Effector memory CD4-positive, alpha-beta T cell (primary cell): Measurements from ENCODE around the gene GRK5.

Experiments
- DNase-seq, 3 donors: peaks; one replicate each; pipeline ENCODE4 v3.0.0-alpha.2; 2020
- H3K27ac ChIP-seq: 2 replicates; pipeline ENCODE4 v1.7.0; 2013; ENCODE audit warnings: mild to moderate bottlenecking, low read length, moderate library complexity; ENCODE audit not compliant: insufficient read depth, poor library complexity, severe bottlenecking
- H3K27me3 ChIP-seq: replicated peaks from 2 replicates; pipeline ENCODE4 v1.7.0; 2013; ENCODE audit warnings: mild to moderate bottlenecking, low read length; ENCODE audit not compliant: insufficient read depth, control insufficient read depth, poor library complexity, severe bottlenecking
- H3K36me3 ChIP-seq: 2 replicates; pipeline ENCODE4 v1.7.0; 2013; ENCODE audit warnings: mild to moderate bottlenecking, low read length, moderate library complexity; ENCODE audit not compliant: control insufficient read depth, insufficient read depth
- H3K4me1 ChIP-seq: 2 replicates; pipeline ENCODE4 v1.7.0; 2013; ENCODE audit warnings: low read length, mild to moderate bottlenecking; ENCODE audit not compliant: control insufficient read depth, insufficient read depth, poor library complexity, severe bottlenecking
- H3K4me3 ChIP-seq: 2 replicates; pipeline ENCODE4 v1.7.0; 2013; ENCODE audit warnings: low read length, low read depth, mild to moderate bottlenecking; ENCODE audit not compliant: insufficient read depth, poor library complexity, severe bottlenecking
- H3K9me3 ChIP-seq: 2 replicates; pipeline ENCODE4 v1.7.0; 2013; ENCODE audit warnings: mild to moderate bottlenecking, low read length, moderate library complexity; ENCODE audit not compliant: control insufficient read depth

Gene GRK5

GRCh38 chr10:119352042-119352441, 144.7 kb downstream of the GRK5 start:
- Histone ChIP-seq H3K27ac (no peak overlapping the region), H3K36me3 (peaks cover 8% of the 10 kb centered on the region), H3K4me1 (no peaks in the 10 kb centered on the region), H3K4me3 (no peak overlapping the region), H3K27me3 (no peaks in the 10 kb centered on the region), H3K9me3 (no peaks in the 10 kb centered on the region)
- DNase-seq: no peak

- H3K4me3 ChIP-seq: no peak overlapping the region
- H3K4me1 ChIP-seq: no peaks in the 10 kb centered on the region
- H3K27ac ChIP-seq: no peak overlapping the region
- peaks cover 8% of the 10 kb centered on the region for H3K36me3 ChIP-seq
- DNase-seq: no peak
- no peaks in the 10 kb centered on the region for H3K27me3 ChIP-seq
- no peaks in the 10 kb centered on the region for H3K9me3 ChIP-seq
Measured at GRCh38 chr10:119352807-119353206, 145.4 kb downstream of the GRK5 start.

- H3K4me3 ChIP-seq: no peak overlapping the region
- no peak for DNase-seq
- no peaks in the 10 kb centered on the region for H3K4me1 ChIP-seq
- H3K9me3 ChIP-seq: no peaks in the 10 kb centered on the region
- H3K36me3 ChIP-seq: peaks cover 8% of the 10 kb centered on the region
- no peaks in the 10 kb centered on the region for H3K27me3 ChIP-seq
- H3K27ac ChIP-seq: no peak overlapping the region
Measured at GRCh38 chr10:119353421-119353820, 146.1 kb downstream of the GRK5 start.

GRCh38 chr10:119355930-119356329, 148.6 kb downstream of the GRK5 start:
- H3K9me3 ChIP-seq: no peaks in the 10 kb centered on the region
- no peaks in the 10 kb centered on the region for H3K36me3 ChIP-seq
- DNase-seq: no peak
- no peak overlapping the region for H3K4me3 ChIP-seq
- H3K4me1 ChIP-seq: no peaks in the 10 kb centered on the region
- no peaks in the 10 kb centered on the region for H3K27me3 ChIP-seq
- H3K27ac ChIP-seq: no peak overlapping the region

GRCh38 chr10:119357412-119358151, 150.2 kb downstream of the GRK5 start:
- H3K27me3 ChIP-seq: no peaks in the 10 kb centered on the region
- no peak for DNase-seq
- no peaks in the 10 kb centered on the region for H3K4me1 ChIP-seq
- H3K9me3 ChIP-seq: no peaks in the 10 kb centered on the region
- H3K27ac ChIP-seq: no peak overlapping the region
- no peaks in the 10 kb centered on the region for H3K36me3 ChIP-seq
- no peak overlapping the region for H3K4me3 ChIP-seq

GRCh38 chr10:119358152-119358512, 150.8 kb downstream of the GRK5 start:
- no peaks in the 10 kb centered on the region for H3K36me3 ChIP-seq
- H3K4me1 ChIP-seq: no peaks in the 10 kb centered on the region
- H3K4me3 ChIP-seq: no peak overlapping the region
- no peak for DNase-seq
- H3K27me3 ChIP-seq: no peaks in the 10 kb centered on the region
- H3K27ac ChIP-seq: no peak overlapping the region
- H3K9me3 ChIP-seq: no peaks in the 10 kb centered on the region

GRCh38 chr10:119358567-119358966, 151.2 kb downstream of the GRK5 start:
- Histone ChIP-seq H3K9me3 (no peaks in the 10 kb centered on the region), H3K4me1 (no peaks in the 10 kb centered on the region), H3K27me3 (no peaks in the 10 kb centered on the region), H3K36me3 (no peaks in the 10 kb centered on the region), H3K27ac (no peak overlapping the region), H3K4me3 (no peak overlapping the region)
- DNase-seq: no peak

GRCh38 chr10:119359025-119359424, 151.7 kb downstream of the GRK5 start:
- Histone ChIP-seq H3K4me1 (no peaks in the 10 kb centered on the region), H3K36me3 (no peaks in the 10 kb centered on the region), H3K9me3 (no peaks in the 10 kb centered on the region), H3K4me3 (no peak overlapping the region), H3K27ac (no peak overlapping the region), H3K27me3 (no peaks in the 10 kb centered on the region)
- no peak for DNase-seq

- no peaks in the 10 kb centered on the region for H3K4me1 ChIP-seq
- H3K36me3 ChIP-seq: no peaks in the 10 kb centered on the region
- no peak for DNase-seq
- no peaks in the 10 kb centered on the region for H3K27me3 ChIP-seq
- H3K9me3 ChIP-seq: no peaks in the 10 kb centered on the region
- no peak overlapping the region for H3K4me3 ChIP-seq
- H3K27ac ChIP-seq: no peak overlapping the region
Measured at GRCh38 chr10:119360181-119360921, 153.0 kb downstream of the GRK5 start.

- H3K27ac ChIP-seq: no peak overlapping the region
- H3K4me1 ChIP-seq: no peaks in the 10 kb centered on the region
- no peaks in the 10 kb centered on the region for H3K36me3 ChIP-seq
- DNase-seq: no peak
- H3K4me3 ChIP-seq: no peak overlapping the region
- H3K27me3 ChIP-seq: no peaks in the 10 kb centered on the region
- H3K9me3 ChIP-seq: no peaks in the 10 kb centered on the region
Measured at GRCh38 chr10:119361037-119361436, 153.7 kb downstream of the GRK5 start.
